K562 (cell line): Measurements from ENCODE around the gene TRIM3. TPM values are rescaled to one million over a fixed set of nuclear protein-coding genes. Genes with fewer than 3 reads are reported as not detected.

Experiments used
- ATF3 ChIP-seq, 2 experiments: fragments of 450-650 bp in 1 of 2; sonication (generic) in 1 of 2; formaldehyde crosslinking in 1 of 2; IDR thresholded peaks in 1 of 2; conservative IDR thresholded peaks in 1 of 2; 2 replicates each; pipeline versions ENCODE4 v1.6.1 to v1.8.1; 2016 to 2023; ENCODE audit warnings: mild to moderate bottlenecking in 2 of 2, moderate library complexity in 2 of 2, inconsistent platforms in 1 of 2, missing genetic modification reagents in 1 of 2
- ELF4 ChIP-seq: fragments of 450-650 bp; formaldehyde crosslinking; IDR thresholded peaks from 2 replicates; pipeline ENCODE4 v1.4.0; 2022; ENCODE audit warnings: missing genetic modification characterization
- ESRRA ChIP-seq: fragments of 450-650 bp; IDR thresholded peaks from 2 replicates; pipeline ENCODE4 v1.6.1; 2014; ENCODE audit warnings: low read depth, mild to moderate bottlenecking, moderate library complexity, borderline replicate concordance
- GATAD2B ChIP-seq: fragments of 450-650 bp; IDR thresholded peaks from 2 replicates; pipeline ENCODE4 v1.6.1; 2017; ENCODE audit warnings: mild to moderate bottlenecking, borderline replicate concordance
- MCM3 ChIP-seq: fragments of 450-650 bp; IDR thresholded peaks from 2 replicates; pipeline ENCODE4 v1.6.1; 2016
- NRF1 ChIP-seq, 2 experiments: fragments of 450-650 bp; IDR thresholded peaks in 1 of 2; conservative IDR thresholded peaks in 1 of 2; 2 replicates each; pipeline ENCODE4 v1.6.1; 2014; ENCODE audit warnings: mild to moderate bottlenecking in 2 of 2
- RB1 ChIP-seq: fragments of 450-650 bp; IDR thresholded peaks from 2 replicates; pipeline ENCODE4 v1.6.1; 2017; ENCODE audit warnings: low read depth, mild to moderate bottlenecking
- TAF9B ChIP-seq: fragments of 450-650 bp; IDR thresholded peaks from 2 replicates; pipeline ENCODE4 v1.6.1; 2018; ENCODE audit warnings: mild to moderate bottlenecking; ENCODE audit not compliant: partially characterized antibody
- YBX1 ChIP-seq: fragments of 450-650 bp; IDR thresholded peaks from 2 replicates; pipeline ENCODE4 v1.7.1; 2016; ENCODE audit warnings: mild to moderate bottlenecking
- ZFX ChIP-seq: sonication (generic); formaldehyde crosslinking; IDR thresholded peaks from 2 replicates; pipeline ENCODE4 v1.8.0; 2022; ENCODE audit warnings: mild to moderate bottlenecking, missing genetic modification reagents, moderate library complexity
- ZNF23 ChIP-seq: fragments of 250-450 bp; sonication (Bioruptor Pico); IDR thresholded peaks from 2 replicates; pipeline ENCODE4 v1.4.0; 2020; ENCODE audit warnings: mild to moderate bottlenecking
- ZNF398 ChIP-seq: fragments of 250-450 bp; sonication (Bioruptor Pico); IDR thresholded peaks from 2 replicates; pipeline ENCODE4 v1.8.0; 2021; ENCODE audit warnings: moderate library complexity, mild to moderate bottlenecking, inconsistent platforms
- ZNF639 ChIP-seq, 2 experiments: fragments of 200-800 bp in 1 of 2; sonication (Bioruptor generic) in 1 of 2; sonication (generic) in 1 of 2; formaldehyde crosslinking in 1 of 2; IDR thresholded peaks in 1 of 2; conservative IDR thresholded peaks in 1 of 2; 2 replicates each; pipeline versions ENCODE4 v1.5.0 to v1.6.1; 2016 to 2020; ENCODE audit warnings: missing compliant biosample characterization in 1 of 2, missing genetic modification characterization in 1 of 2, missing genetic modification reagents in 1 of 2
- ZNF644 ChIP-seq: fragments of 200-800 bp; sonication (Bioruptor generic); IDR thresholded peaks from 2 replicates; pipeline ENCODE4 v1.6.1; 2016; ENCODE audit warnings: low read depth, missing genetic modification characterization, missing compliant biosample characterization
- polyA plus RNA-seq, 8 experiments: library from polyadenylated mRNA; depleted of rRNA in 4 of 8; stranded (reverse) in 5 of 8; unstranded in 3 of 8; fragments of >200 nt; fragmentation: Nextera tagmentation in 2 of 8; fragmentation: Illumina TruSeq in 1 of 8; extraction: Ambion mirVana in 2 of 8; extraction: Trizol in 1 of 8; gene quantifications; 2 replicates each; pipeline versions ENCODE4 v1.2.1 to v1.2.3, GENCODE V29; 2011 to 2014; ENCODE audit warnings: inconsistent platforms in 1 of 8, missing spikeins in 1 of 8
- total RNA-seq, 7 experiments: library from RNA; depleted of rRNA in 6 of 7; stranded (reverse); fragments of >200 nt in 6 of 7; fragmentation: Illumina TruSeq in 2 of 7; extraction: Trizol in 2 of 7; gene quantifications; 2 replicates each; pipeline versions ENCODE4 v1.2.1 to v1.2.3, GENCODE V29; 2011 to 2021; ENCODE audit warnings: low replicate concordance in 1 of 7
- TF ChIP-seq, protein P1 (sequence below): sonication (generic); formaldehyde crosslinking; IDR thresholded peaks from 2 replicates; pipeline ENCODE4 v1.5.0; 2020; ENCODE audit warnings: missing genetic modification reagents
- TF ChIP-seq, protein P2 (sequence below): fragments of 450-650 bp; formaldehyde crosslinking; IDR thresholded peaks from 2 replicates; pipeline ENCODE4 v1.4.0; 2020; ENCODE audit warnings: mild to moderate bottlenecking, moderate library complexity
- TF ChIP-seq, protein P3 (sequence below): sonication (generic); formaldehyde crosslinking; IDR thresholded peaks from 2 replicates; pipeline ENCODE4 v1.8.0; 2022; ENCODE audit warnings: mild to moderate bottlenecking, missing genetic modification reagents, borderline replicate concordance

Gene TRIM3
- total and polyA plus RNA-seq, 9 of the 15 experiments (the other 6 are each of a cell fraction or from before 2014, with no cell fraction given) = 0.45 to 9.2 (median 4.7) TPM

DNA sequence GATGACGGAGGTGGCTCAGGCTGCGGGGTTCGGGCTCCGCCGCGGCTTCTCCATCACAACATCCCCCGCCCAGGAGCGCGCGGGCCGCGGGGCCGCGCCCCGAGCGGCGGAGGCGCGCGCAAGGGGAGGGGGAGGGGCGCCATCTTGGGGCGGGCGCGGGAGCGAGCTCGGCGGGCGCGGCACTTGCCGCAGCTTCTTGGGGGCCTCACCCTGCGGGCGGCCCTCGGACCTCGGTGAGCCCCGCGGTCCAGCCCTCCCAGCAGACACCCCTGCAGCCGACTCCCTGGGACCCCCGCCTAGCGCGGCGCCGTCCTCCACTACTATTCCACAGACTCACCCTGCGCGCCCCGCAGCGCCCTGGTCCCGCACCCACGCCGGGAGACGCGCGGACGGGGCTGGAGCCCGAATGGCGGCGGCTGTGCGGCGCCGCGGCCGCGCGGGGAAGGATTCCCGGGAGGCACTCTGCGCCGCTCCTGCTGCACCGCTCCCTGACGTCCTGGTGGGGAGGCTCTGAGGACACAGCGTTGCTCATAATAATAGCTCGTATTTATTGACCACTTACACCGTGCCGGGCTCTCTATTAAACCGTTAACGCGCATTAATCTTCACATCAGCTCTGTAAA is 54.6 kb downstream of the TRIM3 start, which contains the start of gene APBB1 (continued):
- TF ChIP-seq, protein P1, sequence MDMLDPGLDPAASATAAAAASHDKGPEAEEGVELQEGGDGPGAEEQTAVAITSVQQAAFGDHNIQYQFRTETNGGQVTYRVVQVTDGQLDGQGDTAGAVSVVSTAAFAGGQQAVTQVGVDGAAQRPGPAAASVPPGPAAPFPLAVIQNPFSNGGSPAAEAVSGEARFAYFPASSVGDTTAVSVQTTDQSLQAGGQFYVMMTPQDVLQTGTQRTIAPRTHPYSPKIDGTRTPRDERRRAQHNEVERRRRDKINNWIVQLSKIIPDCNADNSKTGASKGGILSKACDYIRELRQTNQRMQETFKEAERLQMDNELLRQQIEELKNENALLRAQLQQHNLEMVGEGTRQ = no peak
- TF ChIP-seq, protein P2, sequence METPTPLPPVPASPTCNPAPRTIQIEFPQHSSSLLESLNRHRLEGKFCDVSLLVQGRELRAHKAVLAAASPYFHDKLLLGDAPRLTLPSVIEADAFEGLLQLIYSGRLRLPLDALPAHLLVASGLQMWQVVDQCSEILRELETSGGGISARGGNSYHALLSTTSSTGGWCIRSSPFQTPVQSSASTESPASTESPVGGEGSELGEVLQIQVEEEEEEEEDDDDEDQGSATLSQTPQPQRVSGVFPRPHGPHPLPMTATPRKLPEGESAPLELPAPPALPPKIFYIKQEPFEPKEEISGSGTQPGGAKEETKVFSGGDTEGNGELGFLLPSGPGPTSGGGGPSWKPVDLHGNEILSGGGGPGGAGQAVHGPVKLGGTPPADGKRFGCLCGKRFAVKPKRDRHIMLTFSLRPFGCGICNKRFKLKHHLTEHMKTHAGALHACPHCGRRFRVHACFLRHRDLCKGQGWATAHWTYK (CRISPR knock-in tag) = peak; percentile 86
- TF ChIP-seq MCM3 (no peak), ZNF398 (no peak), ZFX (CRISPR knock-in tag) (peak; percentile 63), ELF4 (CRISPR knock-in tag) (no peak), RB1 (0 out of 2 replicates have a peak, but pooled peaks have one; percentile 43), ESRRA (no peak), YBX1 (no peak), ZNF23 (CRISPR knock-in tag) (no peak), ZNF639 (CRISPR knock-in tag; conservative IDR thresholded peaks at IDR 0.05 in 1 of 2, IDR thresholded peaks at IDR 0.05 in 1 of 2) (peak in 1 of 2 experiments; percentile 38; a peak in 1 of 4 replicates), GATAD2B (peak; percentile 66; the same call in 1 of the 2 replicates), TAF9B (no peak), ATF3 (IDR thresholded peaks at IDR 0.05) (no peak), ATF3 (CRISPR knock-in tag; conservative IDR thresholded peaks at IDR 0.05) (0 out of 2 replicates have a peak, but pooled peaks have one; percentile 33), ZNF644 (tag) (peak; percentile 76; the same call in 1 of the 2 replicates), NRF1 (conservative IDR thresholded peaks at IDR 0.05 in 1 of 2, IDR thresholded peaks at IDR 0.05 in 1 of 2) (peak; percentile 74 to 77)
- TF ChIP-seq, protein P3, sequence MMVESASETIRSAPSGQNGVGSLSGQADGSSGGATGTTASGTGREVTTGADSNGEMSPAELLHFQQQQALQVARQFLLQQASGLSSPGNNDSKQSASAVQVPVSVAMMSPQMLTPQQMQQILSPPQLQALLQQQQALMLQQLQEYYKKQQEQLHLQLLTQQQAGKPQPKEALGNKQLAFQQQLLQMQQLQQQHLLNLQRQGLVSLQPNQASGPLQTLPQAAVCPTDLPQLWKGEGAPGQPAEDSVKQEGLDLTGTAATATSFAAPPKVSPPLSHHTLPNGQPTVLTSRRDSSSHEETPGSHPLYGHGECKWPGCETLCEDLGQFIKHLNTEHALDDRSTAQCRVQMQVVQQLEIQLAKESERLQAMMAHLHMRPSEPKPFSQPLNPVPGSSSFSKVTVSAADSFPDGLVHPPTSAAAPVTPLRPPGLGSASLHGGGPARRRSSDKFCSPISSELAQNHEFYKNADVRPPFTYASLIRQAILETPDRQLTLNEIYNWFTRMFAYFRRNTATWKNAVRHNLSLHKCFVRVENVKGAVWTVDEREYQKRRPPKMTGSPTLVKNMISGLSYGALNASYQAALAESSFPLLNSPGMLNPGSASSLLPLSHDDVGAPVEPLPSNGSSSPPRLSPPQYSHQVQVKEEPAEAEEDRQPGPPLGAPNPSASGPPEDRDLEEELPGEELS (CRISPR knock-in tag) = no peak
